HEK293 (cell line): ENCODE results near the gene TRIM69.

Experiments used
- CTCF ChIA-PET: fragments of 350-600 bp; formaldehyde crosslinking; extraction: SDS; loops from one replicate; lab custom pipeline; 2021; ENCODE audit warnings: antibody characterized with exemption; lab: Yijun Ruan, JAX
- POLR2A ChIA-PET: fragments of 300-600 bp; formaldehyde crosslinking; extraction: SDS; loops from one replicate; lab custom pipeline; 2020; ENCODE audit warnings: antibody characterized with exemption, inconsistent platforms; lab: Yijun Ruan, JAX
- H3K27ac ChIP-seq: fragments of 200-500 bp; sonication (Bioruptor generic); 2 replicates; pipeline ENCODE4 v1.5.1; 2014; ENCODE audit warnings: low read depth, low read length, control low read depth, inconsistent platforms; ENCODE audit errors: extremely low read depth
- H3K36me3 ChIP-seq, 2 experiments: fragments of 200-500 bp in 1 of 2; sonication (Bioruptor generic) in 1 of 2; 1 replicate in 1 of 2; 2 replicates in 1 of 2; pipeline ENCODE4 v1.5.1; 2014 to 2017; ENCODE audit warnings: inconsistent platforms in 2 of 2, low read length in 2 of 2; ENCODE audit not compliant: control insufficient read depth in 2 of 2, insufficient read depth in 1 of 2
- H3K4me1 ChIP-seq: fragments of 200-500 bp; sonication (Bioruptor generic); 2 replicates; pipeline ENCODE4 v1.5.1; 2014; ENCODE audit warnings: mild to moderate bottlenecking, low read length, inconsistent platforms; ENCODE audit not compliant: control insufficient read depth, insufficient read depth
- H3K4me3 ChIP-seq: 2 replicates; pipeline ENCODE4 v1.5.1; 2011; ENCODE audit warnings: low read depth, mild to moderate bottlenecking, control low read depth, low read length, moderate library complexity
- H3K9me3 ChIP-seq: fragments of 200-500 bp; sonication (Bioruptor generic); 2 replicates; pipeline ENCODE4 v1.5.1; 2014; ENCODE audit warnings: low read depth, low read length, inconsistent platforms; ENCODE audit not compliant: control insufficient read depth, insufficient read depth
- CTCF ChIP-seq: fragments of 450-650 bp; formaldehyde crosslinking; IDR thresholded peaks from 2 replicates; pipeline ENCODE4 v1.5.1; 2016; ENCODE audit warnings: missing biosample characterization, missing genetic modification characterization
- FEZF1 ChIP-seq: fragments of 450-650 bp; formaldehyde crosslinking; IDR thresholded peaks from 2 replicates; pipeline ENCODE4 v1.5.1; 2016; ENCODE audit warnings: missing biosample characterization, missing genetic modification characterization
- HOXC10 ChIP-seq: sonication (generic); formaldehyde crosslinking; IDR thresholded peaks from 2 replicates; pipeline ENCODE4 v1.8.1; 2023; ENCODE audit warnings: mild to moderate bottlenecking, missing genetic modification reagents
- HOXD13 ChIP-seq: sonication (generic); formaldehyde crosslinking; IDR thresholded peaks from 2 replicates; pipeline ENCODE4 v1.8.0; 2022; ENCODE audit warnings: missing genetic modification reagents, borderline replicate concordance
- INSM2 ChIP-seq: fragments of 450-650 bp; formaldehyde crosslinking; IDR thresholded peaks from 2 replicates; pipeline ENCODE4 v1.5.1; 2016; ENCODE audit warnings: missing biosample characterization, missing genetic modification characterization
- OSR2 ChIP-seq: fragments of 450-650 bp; formaldehyde crosslinking; IDR thresholded peaks from 2 replicates; pipeline ENCODE4 v1.5.1; 2016; ENCODE audit warnings: missing biosample characterization, missing genetic modification characterization
- PRDM2 ChIP-seq: fragments of 450-650 bp; formaldehyde crosslinking; IDR thresholded peaks from 2 replicates; pipeline ENCODE4 v1.5.1; 2016; ENCODE audit warnings: missing biosample characterization, missing genetic modification characterization, borderline replicate concordance
- SCRT2 ChIP-seq: fragments of 450-650 bp; formaldehyde crosslinking; IDR thresholded peaks from 2 replicates; pipeline ENCODE4 v1.5.1; 2016; ENCODE audit warnings: missing biosample characterization, missing genetic modification characterization
- ZBTB1 ChIP-seq: fragments of 450-650 bp; formaldehyde crosslinking; IDR thresholded peaks from 2 replicates; pipeline ENCODE4 v1.5.1; 2016; ENCODE audit warnings: missing biosample characterization, missing genetic modification characterization
- ZBTB49 ChIP-seq: fragments of 450-650 bp; formaldehyde crosslinking; IDR thresholded peaks from 2 replicates; pipeline ENCODE4 v1.5.1; 2016; ENCODE audit warnings: missing biosample characterization, missing genetic modification characterization, low read depth
- ZFP3 ChIP-seq: fragments of 450-650 bp; formaldehyde crosslinking; IDR thresholded peaks from 2 replicates; pipeline ENCODE4 v1.5.1; 2016; ENCODE audit warnings: low read depth, missing biosample characterization, missing genetic modification characterization
- ZNF132 ChIP-seq: fragments of 450-650 bp; formaldehyde crosslinking; IDR thresholded peaks from 2 replicates; pipeline ENCODE4 v1.5.1; 2017; ENCODE audit warnings: missing biosample characterization, missing genetic modification characterization, borderline replicate concordance
- ZNF274 ChIP-seq, 2 experiments: fragments of 200-500 bp in 1 of 2; fragments of 450-650 bp in 1 of 2; sonication (Bioruptor generic) in 1 of 2; formaldehyde crosslinking in 1 of 2; IDR thresholded peaks; 2 replicates each; pipeline versions ENCODE4 v1.5.1 to v1.6.1; 2014 to 2016; ENCODE audit warnings: borderline replicate concordance in 1 of 2, inconsistent platforms in 1 of 2, low read length in 1 of 2, missing biosample characterization in 1 of 2, missing genetic modification characterization in 1 of 2
- ZNF292 ChIP-seq: fragments of 450-650 bp; formaldehyde crosslinking; IDR thresholded peaks from 2 replicates; pipeline ENCODE4 v1.5.1; 2016; ENCODE audit warnings: low read depth, missing biosample characterization, missing genetic modification characterization, borderline replicate concordance
- ZNF341 ChIP-seq: fragments of 450-650 bp; formaldehyde crosslinking; IDR thresholded peaks from 2 replicates; pipeline ENCODE4; 2016; ENCODE audit warnings: low read depth, missing biosample characterization, missing genetic modification characterization
- ZNF350 ChIP-seq: fragments of 450-650 bp; formaldehyde crosslinking; IDR thresholded peaks from 2 replicates; pipeline ENCODE4 v1.5.0; 2017; ENCODE audit warnings: missing biosample characterization, mild to moderate bottlenecking, missing genetic modification characterization
- ZNF426 ChIP-seq: fragments of 450-650 bp; formaldehyde crosslinking; IDR thresholded peaks from 2 replicates; pipeline ENCODE4 v1.5.1; 2017; ENCODE audit warnings: missing biosample characterization, missing genetic modification characterization, mild to moderate bottlenecking, inconsistent platforms, moderate library complexity

The TRIM69 gene

GRCh38 chr15:44712346-44713005 is 23.9 kb upstream of the TRIM69 start (continued):
- no peak for TF ChIP-seq HOXC10 (CRISPR knock-in tag)
- TF ChIP-seq ZFP3, result no peak
- no peak for TF ChIP-seq ZNF350 (tag by site-specific recombination)
- no peak for TF ChIP-seq ZNF132
- no peak for TF ChIP-seq ZBTB49
- no peak for TF ChIP-seq HOXD13 (CRISPR knock-in tag)
- TF ChIP-seq OSR2 (tag by site-specific recombination), result no peak
- TF ChIP-seq SCRT2 (tag by site-specific recombination), result no peak

- TF ChIP-seq PRDM2 (no peak), ZBTB1 (tag by site-specific recombination) (no peak), FEZF1 (no peak), ZNF426 (tag by site-specific recombination) (no peak), ZNF274 (IDR thresholded peaks at IDR 0.05; ENCODE audit: low read length) (no peak), ZNF274 (tag by site-specific recombination; IDR thresholded peaks at IDR 0.05; ENCODE audit: borderline replicate concordance) (no peak), ZNF341 (no peak), ZNF292 (tag by site-specific recombination) (no peak), INSM2 (no peak), CTCF (tag by site-specific recombination) (peak; percentile 32; the same call in 1 of the 2 replicates)
- ChIA-PET POLR2A (interaction anchor here (1.0 to 3.7 kb wide), 7 partner anchors 8 to 50 kb away, joined by 3 to 37 read pairs (median 16); partner anchors contain the start of genes SPG11 and TRIM69), CTCF (interaction anchor here (0.5 to 2.6 kb wide), 14 partner anchors 10 to 642 kb away, joined by 3 to 23 read pairs (median 4); partner anchors contain the start of genes SPG11 and TRIM69)
- H3K4me1 ChIP-seq, result no peaks in the 10 kb centered on the region
- no peak overlapping the region for H3K27ac ChIP-seq
- H3K36me3 ChIP-seq, result peaks cover 15 to 38% of the 10 kb centered on the region in 2 experiments; a peak in 2 of 3 replicates
- H3K9me3 ChIP-seq, result no peaks in the 10 kb centered on the region
- no peak overlapping the region; the same call in 1 of the 2 replicates for H3K4me3 ChIP-seq
These were observed 23.0 kb upstream of the TRIM69 start for GRCh38 chr15:44713006-44713966.
